IMR-90 (cell line): ENCODE results near the gene PPP1R14B. TPM values are rescaled to one million over a fixed set of nuclear protein-coding genes. Genes with fewer than 3 reads are reported as not detected.

ENCODE experiments used
- ATAC-seq: fragments of 200-7000 bp; cut with Tn5 transposase; 2 replicates; pipeline ENCODE4 v1.9.1; 2020; ENCODE audit warnings: low read depth, mild to moderate bottlenecking, moderate library complexity
- BruUV-seq: library from RNA; stranded (reverse); fragments of 400-500 nt; replicated peaks from 2 replicates; lab custom pipeline; 2021; lab: Mats Ljungman, UMichigan
- CTCF ChIA-PET: fragments of 300-600 bp; formaldehyde crosslinking; extraction: SDS; loops from one replicate; lab custom pipeline; 2021; ENCODE audit warnings: antibody characterized with exemption; lab: Yijun Ruan, JAX
- POLR2A ChIA-PET: fragments of 300-600 bp; sonication (Branson Sonifier 250); formaldehyde crosslinking; loops from one replicate; lab custom pipeline; 2022; ENCODE audit warnings: antibody characterized with exemption; ENCODE audit not compliant: unreplicated experiment; lab: Charles Lee
- DNase-seq: peaks from one replicate; pipeline ENCODE4 v3.0.0; 2013
- H2AFZ ChIP-seq: replicated peaks from 2 replicates; pipeline ENCODE3; 2013; ENCODE audit warnings: low read length, mild to moderate bottlenecking; ENCODE audit not compliant: poor library complexity
- H2AK5ac ChIP-seq: 2 replicates; pipeline ENCODE4 v1.6.1; 2013; ENCODE audit warnings: low read depth, low read length, inconsistent platforms
- H2AK9ac ChIP-seq: replicated peaks from 2 replicates; pipeline ENCODE3; 2013; ENCODE audit warnings: mild to moderate bottlenecking, low read depth, low read length, moderate library complexity; ENCODE audit not compliant: poor library complexity
- H2BK120ac ChIP-seq: 2 replicates; pipeline ENCODE4 v1.6.1; 2013; ENCODE audit warnings: low read depth, low read length, inconsistent platforms
- H2BK15ac ChIP-seq: 3 replicates; pipeline ENCODE4 v1.6.1; 2013; ENCODE audit warnings: low read depth, low read length, inconsistent platforms
- H2BK20ac ChIP-seq: 2 replicates; pipeline ENCODE4 v1.6.1; 2013; ENCODE audit warnings: low read depth, mild to moderate bottlenecking, inconsistent platforms, low read length, moderate library complexity
- H2BK5ac ChIP-seq: 2 replicates; pipeline ENCODE4 v1.6.1; 2013; ENCODE audit warnings: mild to moderate bottlenecking, low read depth, low read length, inconsistent platforms; ENCODE audit not compliant: poor library complexity, severe bottlenecking
- H3K14ac ChIP-seq: replicated peaks from 2 replicates; pipeline ENCODE4 v1.6.1; 2013; ENCODE audit warnings: low read depth, low read length, inconsistent platforms
- H3K18ac ChIP-seq: 2 replicates; pipeline ENCODE4 v1.6.1; 2013; ENCODE audit warnings: low read depth, low read length, control low read depth
- H3K23ac ChIP-seq: 2 replicates; pipeline ENCODE4 v1.6.1; 2013; ENCODE audit warnings: low read depth, low read length, inconsistent platforms
- H3K27ac ChIP-seq: 2 replicates; pipeline ENCODE4 v1.5.1; 2013; ENCODE audit warnings: mild to moderate bottlenecking, control low read depth, low read length; ENCODE audit not compliant: insufficient read depth
- H3K27me3 ChIP-seq: 2 replicates; pipeline ENCODE4 v1.6.1; 2013; ENCODE audit warnings: low read length; ENCODE audit not compliant: control insufficient read depth, insufficient read depth
- H3K36me3 ChIP-seq: 2 replicates; pipeline ENCODE4 v1.6.1; 2013; ENCODE audit warnings: low read length, mixed read lengths; ENCODE audit not compliant: control insufficient read depth, insufficient read depth
- H3K4ac ChIP-seq: 2 replicates; pipeline ENCODE4 v1.6.1; 2013; ENCODE audit warnings: low read depth, low read length, inconsistent platforms
- H3K4me1 ChIP-seq: 2 replicates; pipeline ENCODE4 v1.6.1; 2013; ENCODE audit warnings: low read length, mixed read lengths; ENCODE audit not compliant: control insufficient read depth, insufficient read depth
- H3K4me2 ChIP-seq: 2 replicates; pipeline ENCODE4 v1.6.1; 2013; ENCODE audit warnings: low read depth, mild to moderate bottlenecking, control low read depth, low read length, moderate library complexity
- H3K4me3 ChIP-seq: 2 replicates; pipeline ENCODE4 v1.5.1; 2013; ENCODE audit warnings: low read depth, mild to moderate bottlenecking, control low read depth, low read length, moderate library complexity; ENCODE audit not compliant: insufficient read depth
- H3K56ac ChIP-seq: 2 replicates; pipeline ENCODE4 v1.6.1; 2013; ENCODE audit warnings: low read length, inconsistent platforms; ENCODE audit not compliant: insufficient read depth; ENCODE audit errors: extremely low read depth
- H3K79me1 ChIP-seq, 2 experiments: 2 replicates each; pipeline ENCODE4 v1.6.1; 2013; ENCODE audit warnings: low read length in 2 of 2, inconsistent platforms in 1 of 2, low read depth in 1 of 2
- H3K9ac ChIP-seq: 2 replicates; pipeline ENCODE4 v1.6.1; 2013; ENCODE audit warnings: low read depth, low read length, control low read depth
- H3K9me1 ChIP-seq: 2 replicates; pipeline ENCODE4 v1.6.1; 2013; ENCODE audit warnings: low read length, inconsistent platforms; ENCODE audit not compliant: insufficient read depth
- H3K9me3 ChIP-seq: 2 replicates; pipeline ENCODE4 v1.6.1; 2013; ENCODE audit warnings: low read length; ENCODE audit not compliant: control insufficient read depth, insufficient read depth
- H4K20me1 ChIP-seq: 2 replicates; pipeline ENCODE4 v1.6.1; 2013; ENCODE audit warnings: low read length, inconsistent platforms; ENCODE audit not compliant: insufficient read depth
- H4K5ac ChIP-seq: 2 replicates; pipeline ENCODE4 v1.6.1; 2013; ENCODE audit warnings: mild to moderate bottlenecking, low read depth, low read length, control low read depth
- H4K8ac ChIP-seq, 2 experiments: 2 replicates each; pipeline ENCODE4 v1.6.1; 2013; ENCODE audit warnings: low read depth in 2 of 2, low read length in 2 of 2, control low read depth in 1 of 2, inconsistent platforms in 1 of 2
- H4K91ac ChIP-seq: 2 replicates; pipeline ENCODE4 v1.6.1; 2013; ENCODE audit warnings: low read depth, low read length, inconsistent platforms; ENCODE audit not compliant: insufficient read depth
- BHLHE40 ChIP-seq: fragments of 150-350 bp; IDR thresholded peaks from 2 replicates; pipeline ENCODE4 v1.6.1; 2016; ENCODE audit warnings: mild to moderate bottlenecking, low read depth, low read length
- CEBPB ChIP-seq: IDR thresholded peaks from 2 replicates; pipeline ENCODE4 v1.6.1; 2012; ENCODE audit warnings: low read depth, low read length, improper control_type of control experiment
- CHD1 ChIP-seq: IDR thresholded peaks from 2 replicates; pipeline ENCODE4 v1.6.1; 2012; ENCODE audit warnings: low read depth, low read length, improper control_type of control experiment
- MAFK ChIP-seq: IDR thresholded peaks from 2 replicates; pipeline ENCODE4 v1.6.1; 2012; ENCODE audit warnings: low read depth, low read length, improper control_type of control experiment
- MAZ ChIP-seq: IDR thresholded peaks from 2 replicates; pipeline ENCODE4 v1.6.1; 2012; ENCODE audit warnings: low read depth, mild to moderate bottlenecking, low read length, improper control_type of control experiment, moderate library complexity, borderline replicate concordance
- MXI1 ChIP-seq: IDR thresholded peaks from 2 replicates; pipeline ENCODE4 v1.6.1; 2012; ENCODE audit warnings: low read depth, mild to moderate bottlenecking, low read length, moderate library complexity, borderline replicate concordance
- NFE2L2 ChIP-seq: fragments of 150-350 bp; IDR thresholded peaks from 2 replicates; pipeline ENCODE4 v1.6.1; 2016; ENCODE audit warnings: low read depth, mild to moderate bottlenecking, low read length
- POLR2A ChIP-seq: IDR thresholded peaks from 2 replicates; pipeline ENCODE4 v1.6.1; 2012; ENCODE audit warnings: mild to moderate bottlenecking, low read depth, low read length
- RAD21 ChIP-seq: IDR thresholded peaks from 2 replicates; pipeline ENCODE4 v1.6.1; 2012; ENCODE audit warnings: low read length, improper control_type of control experiment
- RCOR1 ChIP-seq: IDR thresholded peaks from 2 replicates; pipeline ENCODE4 v1.6.1; 2012; ENCODE audit warnings: mild to moderate bottlenecking, low read length, improper control_type of control experiment; ENCODE audit not compliant: insufficient replicate concordance
- WGBS, 2 experiments: methylation state at CpG; one replicate each; pipeline versions ENCODE4 v1.1.5 to v1.1.7; 2013; ENCODE audit warnings: missing lambda C conversion rate in 2 of 2; ENCODE audit not compliant: insufficient read length in 1 of 2; ENCODE audit errors: extremely low coverage in 2 of 2; 5-methylcytosine and 5-hydroxymethylcytosine counted together
- dilution Hi-C: fragments of 300-500 bp; cut with HindIII; formaldehyde crosslinking; loops from one replicate; pipeline ENCODE4 v1.14.3; 2018; ENCODE audit warnings: low sequenced_read_pairs; ENCODE audit not compliant: unreplicated experiment
- in situ Hi-C: fragments of 300-500 bp; cut with MboI; formaldehyde crosslinking; loops from 3 replicates; pipeline ENCODE4 v1.14.3; 2019; ENCODE audit warnings: low sequenced_read_pairs, inconsistent platforms, mixed read lengths
- intact Hi-C: fragments of 100-400 bp; cut with micrococcal nuclease; formaldehyde crosslinking; loops from 2 replicates; pipeline ENCODE4 v1.10.0; 2022
- polyA plus RNA-seq, 3 experiments: library from polyadenylated mRNA; depleted of rRNA; stranded (reverse); fragments of >200 nt; gene quantifications; 2 replicates each; pipeline ENCODE4 v1.2.3, GENCODE V29; 2012; ENCODE audit warnings: low replicate concordance in 1 of 3
- total RNA-seq: library from RNA; depleted of rRNA; stranded (reverse); fragments of >200 nt; gene quantifications from 2 replicates; pipeline ENCODE4 v1.2.3, GENCODE V29; 2012

The PPP1R14B gene
- total and polyA plus RNA-seq, 2 of the 4 experiments (the other 2 are of a cell fraction), result 176 to 257 TPM

DNA sequence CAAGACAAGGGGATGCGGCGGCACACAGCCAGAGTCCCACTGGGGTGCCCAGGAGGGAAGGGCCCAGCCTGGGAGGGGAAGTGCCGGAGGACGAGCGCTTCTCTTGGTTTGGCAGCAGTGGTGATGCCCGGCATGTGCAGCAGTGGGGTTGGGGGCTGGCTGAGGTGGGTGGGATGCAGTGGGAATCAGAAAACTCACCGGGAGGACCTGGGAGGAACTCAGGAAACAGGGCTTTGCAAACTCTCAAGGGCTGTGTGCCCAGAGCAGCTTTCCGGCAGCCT is 37.2 kb downstream of the PPP1R14B start:
- Histone ChIP-seq H3K9me3 (no peaks in the 10 kb centered on the region), H2AK5ac (no peak overlapping the region), H3K23ac (no peak overlapping the region), H2BK15ac (no peak overlapping the region), H2BK20ac (no peak overlapping the region), H3K4me1 (peaks cover 10% of the 10 kb centered on the region), H3K36me3 (peaks cover 17% of the 10 kb centered on the region), H3K18ac (no peak overlapping the region), H3K4me3 (no peak overlapping the region), H3K4me2 (no peak overlapping the region), H2AK9ac (no peak overlapping the region), H4K5ac (no peak overlapping the region), H4K8ac (no peak overlapping the region), H4K20me1 (peaks cover 4% of the 10 kb centered on the region; the same call in 1 of the 2 replicates), H4K91ac (no peak overlapping the region), H2BK120ac (no peak overlapping the region), H3K9ac (no peak overlapping the region), H3K9me1 (no peaks in the 10 kb centered on the region; the same call in 1 of the 2 replicates), H3K27me3 (no peaks in the 10 kb centered on the region), H3K14ac (no peak overlapping the region), H2BK5ac (no peak overlapping the region), H2AFZ (no peak overlapping the region), H3K56ac (no peak overlapping the region), H3K79me1 (peaks cover 0 to 20% of the 10 kb centered on the region in 2 experiments; a peak in 2 of 4 replicates), H3K27ac (no peak overlapping the region), H3K4ac (no peak overlapping the region)
- no peak for DNase-seq
- ChIA-PET POLR2A (no interaction called here), CTCF (no interaction called here)
- no TSS peak for BruUV-seq
- intact Hi-C loops (loop anchor here (10.0 kb wide), 1 partner anchor 445 kb away; no protein-coding TSS in a partner anchor), in situ Hi-C loops (no loop called here), dilution Hi-C loops (no loop called here)
- no CpG with 5 or more reads among the region's 8 CpGs for WGBS, 2 experiments
- TF ChIP-seq RAD21 (no peak), CHD1 (no peak), BHLHE40 (no peak), MAZ (no peak), CEBPB (no peak), POLR2A (no peak), RCOR1 (no peak), MAFK (no peak), MXI1 (no peak), NFE2L2 (no peak)
- no peak for ATAC-seq
